Loucy (cell line): ENCODE measurements around the gene DAGLA.

Source experiments
- H2AFZ ChIP-seq: fragments of 200-600 bp; sonication (generic); 2 replicates; pipeline ENCODE4 v1.6.0; 2016; ENCODE audit warnings: antibody characterized with exemption, mild to moderate bottlenecking, low read length, moderate library complexity
- H3F3A ChIP-seq: fragments of 200-600 bp; 2 replicates; pipeline ENCODE4 v1.6.0; 2016; ENCODE audit warnings: antibody characterized with exemption, low read depth, mild to moderate bottlenecking
- H3K27me3 ChIP-seq: fragments of 200-600 bp; sonication (generic); 2 replicates; pipeline ENCODE4 v1.6.1; 2014; ENCODE audit warnings: low read length, mild to moderate bottlenecking; ENCODE audit not compliant: insufficient read depth, poor library complexity, severe bottlenecking
- H3K36me3 ChIP-seq: fragments of 200-600 bp; sonication (generic); 2 replicates; pipeline ENCODE4 v1.6.1; 2016; ENCODE audit warnings: low read length; ENCODE audit not compliant: insufficient read depth
- H3K4me1 ChIP-seq: fragments of 200-600 bp; sonication (generic); 2 replicates; pipeline ENCODE4 v1.5.1; 2014; ENCODE audit warnings: low read length, mild to moderate bottlenecking; ENCODE audit not compliant: insufficient read depth, poor library complexity, severe bottlenecking
- H3K4me2 ChIP-seq: fragments of 200-600 bp; sonication (generic); 2 replicates; pipeline ENCODE4 v1.6.0; 2014; ENCODE audit warnings: antibody characterized with exemption, low read length, low read depth, mild to moderate bottlenecking; ENCODE audit not compliant: poor library complexity, severe bottlenecking
- H3K4me3 ChIP-seq: fragments of 200-600 bp; sonication (generic); 2 replicates; pipeline ENCODE4 v1.5.1; 2014; ENCODE audit warnings: low read length, mild to moderate bottlenecking, mixed read lengths; ENCODE audit not compliant: poor library complexity, severe bottlenecking
- H3K79me2 ChIP-seq: fragments of 200-600 bp; sonication (generic); 2 replicates; pipeline ENCODE4 v1.6.1; 2014; ENCODE audit warnings: low read length; ENCODE audit not compliant: insufficient read depth
- H3K9ac ChIP-seq: fragments of 200-600 bp; sonication (generic); 2 replicates; pipeline ENCODE4 v1.6.0; 2014; ENCODE audit warnings: mild to moderate bottlenecking, low read depth, low read length, moderate library complexity; ENCODE audit not compliant: poor library complexity, severe bottlenecking
- H3K9me2 ChIP-seq: fragments of 200-600 bp; sonication (generic); replicated peaks from 2 replicates; pipeline ENCODE4 v1.6.1; 2016; ENCODE audit warnings: low read depth, low read length, mixed read lengths
- H3K9me3 ChIP-seq: fragments of 200-600 bp; sonication (generic); 2 replicates; pipeline ENCODE4 v1.6.1; 2014; ENCODE audit warnings: mild to moderate bottlenecking, antibody characterized with exemption, low read length, low read depth; ENCODE audit not compliant: insufficient read depth
- H4K20me1 ChIP-seq: fragments of 200-600 bp; sonication (generic); 2 replicates; pipeline ENCODE4 v1.6.0; 2014; ENCODE audit warnings: antibody characterized with exemption, low read length, mild to moderate bottlenecking; ENCODE audit not compliant: insufficient read depth, poor library complexity, severe bottlenecking
- EZH2phosphoT487 ChIP-seq: fragments of 200-600 bp; IDR thresholded peaks from 2 replicates; pipeline ENCODE4 v1.6.1; 2018; ENCODE audit warnings: antibody characterized with exemption, mild to moderate bottlenecking, moderate library complexity, borderline replicate concordance
- TF ChIP-seq, protein P1 (sequence below): fragments of 200-600 bp; sonication (generic); conservative IDR thresholded peaks from 2 replicates; pipeline ENCODE4 v1.5.1; 2014; ENCODE audit warnings: mild to moderate bottlenecking, antibody characterized with exemption, low read length

The DAGLA gene

DNA sequence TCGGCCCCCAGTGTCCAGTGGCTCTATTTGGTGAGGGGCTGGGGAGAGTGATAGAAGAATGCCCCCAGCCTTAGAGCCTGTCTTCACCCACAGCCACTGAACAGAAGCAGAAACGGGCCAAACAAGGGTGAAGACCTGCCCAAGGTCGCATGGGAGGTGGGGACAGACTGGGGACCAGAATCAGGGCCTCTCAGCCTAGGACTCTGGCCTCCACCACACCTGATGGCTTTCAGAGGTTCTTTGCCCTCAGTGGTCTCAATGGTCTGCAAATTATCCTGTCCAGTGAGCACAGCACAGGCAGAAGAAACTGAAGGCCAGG lies 67.7 kb downstream of the DAGLA start:
- Histone ChIP-seq H3K79me2 (no peaks in the 10 kb centered on the region), H2AFZ (no peak overlapping the region; the same call in 1 of the 2 replicates), H3K9me3 (no peaks in the 10 kb centered on the region), H3K4me2 (no peak overlapping the region), H3K9ac (no peak overlapping the region), H4K20me1 (no peaks in the 10 kb centered on the region), H3K4me3 (no peak overlapping the region), H3K4me1 (no peaks in the 10 kb centered on the region), H3K36me3 (no peaks in the 10 kb centered on the region), H3F3A (no peaks in the 10 kb centered on the region), H3K27me3 (no peaks in the 10 kb centered on the region), H3K9me2 (no peaks in the 10 kb centered on the region)
- TF ChIP-seq, protein P1, sequence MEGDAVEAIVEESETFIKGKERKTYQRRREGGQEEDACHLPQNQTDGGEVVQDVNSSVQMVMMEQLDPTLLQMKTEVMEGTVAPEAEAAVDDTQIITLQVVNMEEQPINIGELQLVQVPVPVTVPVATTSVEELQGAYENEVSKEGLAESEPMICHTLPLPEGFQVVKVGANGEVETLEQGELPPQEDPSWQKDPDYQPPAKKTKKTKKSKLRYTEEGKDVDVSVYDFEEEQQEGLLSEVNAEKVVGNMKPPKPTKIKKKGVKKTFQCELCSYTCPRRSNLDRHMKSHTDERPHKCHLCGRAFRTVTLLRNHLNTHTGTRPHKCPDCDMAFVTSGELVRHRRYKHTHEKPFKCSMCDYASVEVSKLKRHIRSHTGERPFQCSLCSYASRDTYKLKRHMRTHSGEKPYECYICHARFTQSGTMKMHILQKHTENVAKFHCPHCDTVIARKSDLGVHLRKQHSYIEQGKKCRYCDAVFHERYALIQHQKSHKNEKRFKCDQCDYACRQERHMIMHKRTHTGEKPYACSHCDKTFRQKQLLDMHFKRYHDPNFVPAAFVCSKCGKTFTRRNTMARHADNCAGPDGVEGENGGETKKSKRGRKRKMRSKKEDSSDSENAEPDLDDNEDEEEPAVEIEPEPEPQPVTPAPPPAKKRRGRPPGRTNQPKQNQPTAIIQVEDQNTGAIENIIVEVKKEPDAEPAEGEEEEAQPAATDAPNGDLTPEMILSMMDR = 0 out of 2 replicates have a peak, but pooled peaks have one; percentile 28
- no peak for TF ChIP-seq EZH2phosphoT487

DNA sequence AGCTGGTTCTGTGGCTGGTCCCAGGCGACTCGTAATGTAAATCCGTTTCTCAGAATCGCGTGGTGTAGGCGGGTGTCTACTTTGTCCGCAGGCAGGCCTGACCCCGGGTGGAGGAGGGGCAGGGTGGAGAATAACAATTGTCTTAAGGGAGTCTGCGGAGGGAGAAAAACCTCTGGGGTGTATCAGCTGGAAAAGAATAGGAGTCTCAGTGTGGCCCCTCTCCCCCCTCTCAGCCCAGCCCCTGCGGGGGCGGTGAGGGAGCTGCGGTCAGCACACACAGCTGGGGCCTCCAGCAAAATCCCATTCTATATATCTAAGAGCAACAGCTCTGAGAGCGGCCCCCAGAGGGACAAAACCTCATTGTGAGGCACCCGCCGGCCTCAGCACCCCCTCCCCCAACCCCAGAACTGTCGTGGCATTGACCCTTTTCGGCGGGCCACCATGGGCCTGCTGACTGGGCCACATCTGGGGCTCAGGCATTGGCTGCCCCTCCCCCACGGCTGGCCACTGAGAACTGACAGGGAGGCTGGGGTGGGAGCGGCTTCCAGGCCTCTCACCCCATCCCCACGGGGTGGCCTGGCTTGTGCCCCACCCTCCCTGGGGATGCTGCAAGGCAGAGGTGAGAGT lies 69.5 kb downstream of the DAGLA start:
- Histone ChIP-seq H3K4me1 (no peaks in the 10 kb centered on the region), H3K4me2 (no peak overlapping the region), H3K79me2 (no peaks in the 10 kb centered on the region), H3K4me3 (no peak overlapping the region), H2AFZ (no peak overlapping the region), H3F3A (no peaks in the 10 kb centered on the region), H3K9ac (no peak overlapping the region), H3K36me3 (no peaks in the 10 kb centered on the region), H3K27me3 (no peaks in the 10 kb centered on the region), H3K9me2 (no peaks in the 10 kb centered on the region), H3K9me3 (no peaks in the 10 kb centered on the region), H4K20me1 (no peaks in the 10 kb centered on the region)
- TF ChIP-seq, protein P1 = no peak
- TF ChIP-seq EZH2phosphoT487 = no peak

DNA sequence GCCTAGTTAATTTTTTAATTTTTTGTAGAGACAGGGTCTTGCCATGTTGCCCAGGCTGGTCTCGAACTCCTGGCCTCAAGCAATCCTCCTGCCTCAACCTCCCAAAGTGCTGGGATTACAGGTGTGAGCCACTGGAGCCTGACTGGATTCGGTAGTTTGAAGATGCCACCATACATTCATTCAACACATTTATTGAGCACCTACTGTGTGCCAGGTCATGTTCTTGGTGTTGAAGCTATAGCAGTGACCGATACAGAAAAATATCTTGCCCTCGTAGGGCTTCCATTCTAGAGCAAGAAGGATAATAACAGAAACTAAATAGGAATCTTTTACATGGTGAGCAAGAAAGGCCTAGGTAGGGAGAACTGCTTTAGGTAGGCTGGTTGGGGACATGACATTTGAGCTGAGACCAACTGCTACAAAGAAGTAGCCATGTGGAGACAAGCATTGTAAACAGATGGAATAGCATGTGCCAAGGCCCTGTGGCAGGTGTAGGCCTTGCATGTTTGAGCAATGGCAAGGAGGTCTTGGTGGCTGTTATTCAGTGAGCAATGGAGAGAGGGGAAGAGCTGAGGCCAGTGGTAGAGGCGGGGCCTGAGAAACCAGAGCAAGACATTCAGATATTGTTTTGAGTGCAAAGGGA lies 70.6 kb downstream of the DAGLA start:
- Histone ChIP-seq H4K20me1 (no peaks in the 10 kb centered on the region), H2AFZ (no peak overlapping the region), H3K4me1 (peaks cover 3% of the 10 kb centered on the region), H3F3A (no peaks in the 10 kb centered on the region), H3K36me3 (no peaks in the 10 kb centered on the region), H3K9me3 (no peaks in the 10 kb centered on the region), H3K79me2 (no peaks in the 10 kb centered on the region), H3K27me3 (no peaks in the 10 kb centered on the region), H3K9me2 (no peaks in the 10 kb centered on the region), H3K9ac (no peak overlapping the region), H3K4me2 (no peak overlapping the region), H3K4me3 (no peak overlapping the region)
- TF ChIP-seq EZH2phosphoT487 = no peak
- TF ChIP-seq, protein P1 = no peak
